ENCODE measurements around the gene SPATA9.
"Not testable (repeated sequence)": the region's sequence is repeated elsewhere in the genome, so short reads cannot be mapped to it uniquely, and the experiment has no call there.

Gene SPATA9

DNA sequence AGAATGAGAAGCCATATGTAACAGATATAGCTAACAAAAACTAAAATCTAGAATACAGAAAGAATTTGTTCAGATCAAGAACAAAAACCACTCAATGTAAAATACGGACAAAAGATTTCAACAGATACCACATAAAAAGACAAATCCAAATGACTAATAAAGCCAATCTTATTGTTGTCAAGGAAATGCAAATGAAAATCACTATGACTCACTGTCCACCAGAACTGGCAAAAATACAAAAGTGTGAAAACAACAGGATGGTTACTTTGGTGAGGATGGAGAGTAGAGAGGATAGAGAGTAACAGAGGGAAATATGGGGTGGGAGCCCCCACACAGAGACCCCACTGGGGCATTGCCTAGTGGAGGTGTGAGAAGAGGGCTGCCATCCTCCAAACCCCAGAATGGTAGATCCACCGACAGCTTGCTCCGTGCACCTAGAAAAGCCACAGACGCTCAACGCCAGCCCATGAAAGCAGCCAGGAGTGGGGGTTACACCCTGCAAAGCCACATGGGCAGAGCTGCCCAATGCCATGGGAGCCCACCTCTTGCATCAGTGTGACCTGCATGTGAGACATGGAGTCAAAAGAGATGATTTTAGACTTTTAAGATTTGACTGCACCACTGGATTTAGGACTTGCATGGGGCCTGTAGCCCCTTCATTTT, 33.1 kb upstream of the SPATA9 start:
- DNase-seq = no peak

DNA sequence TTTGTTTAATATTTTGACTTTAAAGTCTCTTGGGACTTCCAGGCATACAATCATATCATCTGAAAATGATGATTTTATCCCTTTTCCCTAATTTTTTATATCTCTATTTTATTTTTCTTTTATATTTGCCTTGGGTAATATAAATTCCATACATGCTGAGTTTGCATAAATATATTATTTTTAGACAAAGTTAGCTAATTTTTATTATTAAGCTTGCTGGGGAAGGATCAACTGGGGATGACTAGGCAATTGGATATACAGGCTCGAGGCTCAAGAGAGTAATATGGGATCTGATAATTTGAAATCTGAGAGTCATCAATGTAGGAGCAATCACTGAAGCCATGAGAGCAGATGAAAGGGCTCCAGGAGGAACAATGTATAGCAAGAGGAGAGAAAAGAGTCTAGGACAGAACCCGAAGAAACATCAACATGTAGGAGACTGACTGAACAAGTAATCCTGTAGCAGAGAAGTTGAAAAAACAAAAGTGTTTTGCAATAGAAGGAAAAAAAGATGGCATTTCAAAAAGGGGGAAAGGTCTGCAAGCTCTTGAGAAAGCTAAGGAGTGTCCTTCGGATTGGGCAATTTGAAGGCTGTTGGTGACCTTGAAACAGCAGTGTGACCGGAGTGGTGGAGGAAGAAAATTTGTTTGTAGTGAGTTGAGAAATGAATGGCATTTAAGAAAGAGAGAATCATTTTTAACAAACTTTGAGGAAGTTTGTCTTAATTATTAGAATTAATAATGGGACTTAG, 31.3 kb upstream of the SPATA9 start:
- DNase-seq = no peak

DNA sequence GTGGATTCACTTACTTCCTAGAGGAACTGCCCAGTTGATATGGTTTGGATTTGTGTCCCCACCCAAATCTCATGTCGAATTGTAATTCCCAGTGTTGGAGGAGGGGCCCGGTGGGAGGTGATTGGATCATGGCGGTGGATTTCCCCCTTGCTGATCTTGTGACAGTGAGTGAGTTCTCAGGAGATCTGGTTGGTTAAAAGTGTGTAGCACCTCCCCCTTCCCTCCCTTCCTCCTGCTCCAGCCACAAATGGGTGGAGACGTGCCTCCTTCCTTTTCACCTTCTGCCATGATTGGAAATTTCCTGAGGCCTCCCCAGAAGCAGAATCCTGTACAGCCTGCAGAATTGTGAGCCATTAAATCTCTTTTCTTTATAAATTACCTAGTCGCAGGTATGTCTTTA, 30.5 kb upstream of the SPATA9 start:
- not testable (repeated sequence) for DNase-seq

DNA sequence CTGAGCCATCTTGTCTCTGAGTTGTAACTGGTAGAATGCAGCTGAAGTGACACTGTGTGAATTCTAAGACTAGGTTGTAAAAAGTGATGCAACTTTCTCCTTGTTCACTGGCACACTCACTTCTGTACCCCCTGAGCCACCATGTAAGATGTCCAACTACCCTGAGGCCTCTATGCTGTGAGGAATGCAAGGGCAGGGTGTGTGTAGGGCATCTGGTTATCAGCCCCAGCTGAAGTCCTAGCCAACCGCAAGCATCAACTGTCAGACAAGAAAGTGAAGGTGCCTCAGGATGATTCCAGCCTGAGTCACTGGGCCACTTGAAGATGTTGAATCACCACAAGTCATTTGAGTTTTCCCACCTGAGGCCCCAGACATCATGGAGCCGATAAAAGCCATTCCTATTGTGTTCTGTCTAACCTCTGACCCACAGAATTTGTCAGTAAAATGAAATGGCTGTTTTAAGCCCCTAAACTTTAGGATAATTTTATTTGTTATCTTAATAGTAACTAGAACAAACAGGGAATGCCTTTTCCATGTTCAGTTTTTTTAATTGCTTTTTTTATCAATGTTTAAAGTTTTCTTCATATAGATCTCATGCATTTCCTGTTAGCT, 29.7 kb upstream of the SPATA9 start:
- no peak for DNase-seq

DNA sequence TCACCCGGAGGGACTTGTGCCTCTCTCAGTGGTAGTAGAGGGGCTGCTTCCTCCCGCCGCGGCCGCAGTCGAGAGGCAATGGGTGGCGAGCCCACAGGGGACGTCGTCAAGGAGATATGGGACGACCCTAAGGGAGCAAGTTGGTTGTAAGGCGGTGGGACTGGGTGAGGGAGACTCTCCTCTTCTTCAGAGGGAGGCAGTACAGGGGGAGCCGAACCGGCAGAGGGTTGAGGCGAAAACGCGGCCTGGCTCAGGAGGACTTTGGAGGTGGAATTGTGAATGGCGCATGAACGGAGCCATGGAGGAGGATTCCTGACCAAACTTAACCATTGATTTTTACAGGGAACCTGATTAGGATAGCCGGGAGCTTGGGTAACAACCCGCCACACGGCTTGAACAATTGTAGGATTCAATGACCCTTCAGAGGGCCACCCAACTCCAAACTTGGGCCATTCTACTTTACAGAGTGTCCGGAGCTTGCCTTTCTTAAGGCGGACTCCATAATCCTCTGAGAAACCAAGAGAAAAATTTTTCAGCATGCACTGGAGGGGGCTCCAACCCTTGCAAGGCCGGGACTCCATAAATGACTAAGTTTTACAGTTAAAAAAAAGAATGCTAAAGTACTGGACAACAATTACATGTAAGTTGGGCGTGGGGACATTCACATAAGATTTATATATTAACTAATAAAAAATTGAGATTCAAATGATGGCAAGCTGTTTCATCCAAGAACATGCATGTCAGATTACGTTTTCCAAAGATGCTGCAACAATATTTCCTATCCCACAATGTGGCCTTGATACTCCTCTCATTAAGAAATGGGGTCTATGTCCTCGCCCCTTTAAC, 28.9 kb upstream of the SPATA9 start:
- no peak for DNase-seq

DNA sequence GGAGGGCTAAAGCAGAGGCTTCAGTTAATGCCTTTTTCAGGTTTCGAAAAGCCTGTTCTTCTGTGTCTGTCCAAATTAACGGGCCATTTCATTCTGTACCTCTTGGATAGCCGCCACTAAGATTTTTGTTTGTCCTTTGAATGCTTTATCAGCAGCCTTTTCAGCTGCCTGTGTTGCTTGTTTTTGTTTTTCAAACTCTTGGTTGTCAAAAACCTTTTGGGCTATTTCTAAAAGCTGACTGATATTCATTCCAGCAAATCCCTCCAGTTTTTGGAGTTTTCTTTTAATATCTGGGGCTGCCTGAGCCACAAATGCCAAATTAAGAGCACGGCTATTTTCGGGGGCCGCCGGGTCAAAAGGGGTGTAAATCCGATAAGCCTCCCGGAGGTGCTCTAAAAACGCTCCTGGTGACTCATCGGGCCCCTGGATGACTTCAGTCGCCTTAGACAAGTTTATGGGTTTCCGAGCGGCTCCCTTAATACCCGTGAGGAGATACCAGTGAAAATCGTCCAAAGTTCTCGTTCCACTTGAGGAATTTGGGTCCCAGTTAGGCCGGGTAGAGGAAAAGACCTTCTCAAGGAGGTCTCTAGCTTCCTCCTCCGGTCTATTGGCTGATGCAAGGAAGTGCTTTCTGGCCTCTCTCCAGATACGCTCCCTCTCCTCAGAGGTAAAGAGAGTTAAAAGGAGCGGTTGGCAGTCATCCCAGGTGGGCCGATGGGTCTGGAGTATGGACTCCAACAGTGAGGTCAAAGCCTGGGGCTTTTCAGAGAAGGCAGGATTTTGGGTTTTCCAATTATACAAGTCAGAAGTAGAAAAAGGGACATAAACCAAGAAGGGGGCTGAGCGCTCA, 28.1 kb upstream of the SPATA9 start:
- DNase-seq = not testable (repeated sequence)

DNA sequence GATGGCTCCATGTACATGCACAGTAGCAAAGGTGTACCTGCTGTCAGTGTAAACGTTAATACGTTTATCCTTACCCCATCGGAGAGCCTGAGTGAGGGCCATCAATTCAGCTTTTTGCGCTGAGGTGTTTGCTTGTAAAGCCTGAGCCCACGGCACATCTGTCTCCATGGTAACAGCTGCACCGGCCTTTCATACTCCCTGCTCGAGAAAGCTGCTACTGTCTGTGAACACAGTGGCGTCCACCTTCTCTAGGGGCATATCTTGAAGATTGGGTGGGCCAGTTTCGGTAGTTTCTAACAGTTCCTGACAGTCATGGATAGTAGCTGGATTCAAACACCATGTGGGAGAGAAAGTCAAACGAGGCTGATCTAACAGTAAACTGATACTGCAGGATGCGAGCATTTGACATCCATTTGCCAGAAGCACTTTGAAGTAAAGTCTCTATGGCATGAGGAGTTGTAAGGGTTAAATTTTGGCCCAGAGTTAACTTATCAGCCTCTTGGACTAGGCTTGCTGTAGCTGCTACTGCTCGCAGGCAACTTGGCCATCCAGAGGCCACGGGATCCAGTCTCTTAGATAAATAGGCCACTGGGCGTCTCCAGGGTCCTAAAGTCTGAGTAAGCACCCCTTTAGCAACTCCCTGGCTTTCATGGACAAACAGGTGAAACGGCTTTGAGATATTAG, 27.3 kb upstream of the SPATA9 start:
- no peak for DNase-seq

DNA sequence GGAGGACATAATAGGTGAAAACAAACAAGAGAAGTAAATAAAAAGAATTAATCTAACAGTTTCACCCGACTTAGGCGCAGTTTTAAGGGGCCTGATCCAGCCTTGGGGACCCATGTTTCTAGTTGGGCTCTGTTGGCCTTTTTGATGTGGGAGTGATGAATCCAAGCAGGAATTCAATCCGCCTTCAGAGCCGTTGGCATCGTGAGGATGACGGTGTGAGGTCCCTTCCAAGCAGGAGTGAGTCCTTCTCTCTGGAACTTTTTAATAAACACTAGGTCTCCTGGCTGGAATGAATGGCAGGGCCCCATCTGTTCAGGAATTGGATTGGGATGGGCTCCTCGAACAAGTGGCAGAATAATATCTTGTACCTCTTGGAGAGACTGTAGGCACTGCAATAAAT, 26.1 kb upstream of the SPATA9 start:
- DNase-seq = no peak

DNA sequence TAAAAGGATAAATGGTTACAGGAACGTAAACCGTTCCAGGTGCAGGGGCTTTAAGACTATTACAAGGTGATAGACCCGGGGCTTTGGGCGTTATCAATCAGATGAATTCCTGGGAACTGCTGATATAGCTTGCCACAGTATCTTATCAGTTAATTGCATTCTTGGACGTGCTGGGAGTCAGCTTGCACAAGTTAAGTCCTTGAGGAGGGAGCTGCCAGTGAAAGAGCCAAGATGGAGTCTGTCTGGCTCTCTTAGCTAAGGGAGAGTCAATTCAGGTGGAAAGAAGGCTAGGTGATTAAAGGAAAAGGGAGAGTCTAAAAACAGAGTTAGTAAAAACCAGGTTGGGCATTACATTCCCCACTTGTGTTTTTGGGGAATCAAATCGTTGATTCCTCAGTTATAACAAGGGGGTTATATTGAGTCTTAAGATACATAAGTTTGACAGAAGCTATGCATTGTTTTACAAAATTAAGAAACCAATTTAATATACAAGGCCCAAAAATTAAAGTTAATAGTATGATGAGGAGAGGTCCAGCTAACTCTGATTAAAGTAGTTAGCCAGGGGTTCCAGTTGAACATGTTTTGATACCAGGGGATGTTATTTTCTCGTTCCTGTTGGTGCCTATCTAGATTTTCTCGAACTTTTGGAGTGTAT, 24.9 kb upstream of the SPATA9 start:
- DNase-seq = not testable (repeated sequence)

DNA sequence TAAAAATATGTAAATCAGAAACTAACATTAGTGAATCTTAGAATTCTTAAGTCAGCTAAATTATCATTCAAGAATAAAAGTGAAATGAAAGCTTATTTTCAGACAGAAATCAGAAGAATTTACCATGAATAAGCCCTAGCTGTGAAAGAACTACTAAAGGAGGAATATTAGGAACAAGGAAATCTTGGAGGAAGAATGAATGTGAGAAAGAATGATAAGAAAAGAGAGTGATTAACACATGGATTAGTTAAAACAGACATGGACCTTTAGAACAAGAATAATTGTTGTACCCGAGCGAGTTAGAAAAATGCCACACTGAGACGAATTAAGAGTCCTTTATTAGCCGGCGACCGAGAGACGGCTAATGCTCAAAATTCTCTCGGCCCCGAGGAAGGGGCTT, 24.3 kb upstream of the SPATA9 start:
- no peak for DNase-seq

DNA sequence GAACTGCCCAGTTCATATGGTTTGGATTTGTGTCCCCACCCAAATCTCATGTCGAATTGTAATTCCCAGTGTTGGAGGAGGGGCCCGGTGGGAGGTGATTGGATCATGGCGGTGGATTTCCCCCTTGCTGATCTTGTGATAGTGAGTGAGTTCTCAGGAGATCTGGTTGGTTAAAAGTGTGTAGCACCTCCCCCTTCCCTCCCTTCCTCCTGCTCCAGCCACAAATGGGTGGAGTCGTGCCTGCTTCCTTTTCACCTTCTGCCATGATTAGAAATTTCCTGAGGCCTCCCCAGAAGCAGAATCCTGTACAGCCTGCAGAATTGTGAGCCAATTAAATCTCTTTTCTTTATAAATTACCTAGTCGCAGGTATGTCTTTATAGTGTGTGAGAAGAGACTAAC, 23.4 kb upstream of the SPATA9 start:
- DNase-seq = not testable (repeated sequence)

DNA sequence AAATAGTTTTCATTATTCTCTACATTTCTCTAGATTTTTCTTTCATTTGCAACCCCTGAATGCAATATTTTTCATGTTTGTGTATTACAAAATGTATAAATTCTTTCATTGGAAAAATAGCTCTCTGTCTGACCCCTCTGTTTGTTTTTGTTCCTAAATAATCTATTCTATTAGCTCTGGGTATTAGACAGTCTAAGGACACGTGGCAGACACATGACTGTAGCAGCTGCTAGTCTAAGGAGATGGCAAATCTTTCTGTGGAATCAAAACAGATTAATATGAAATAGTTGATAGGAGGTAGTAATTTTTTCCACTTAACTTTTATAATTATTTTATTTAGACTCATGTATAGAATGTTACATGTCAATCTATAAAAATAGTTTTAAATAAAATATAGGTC, 21.4 kb upstream of the SPATA9 start:
- DNase-seq = no peak

DNA sequence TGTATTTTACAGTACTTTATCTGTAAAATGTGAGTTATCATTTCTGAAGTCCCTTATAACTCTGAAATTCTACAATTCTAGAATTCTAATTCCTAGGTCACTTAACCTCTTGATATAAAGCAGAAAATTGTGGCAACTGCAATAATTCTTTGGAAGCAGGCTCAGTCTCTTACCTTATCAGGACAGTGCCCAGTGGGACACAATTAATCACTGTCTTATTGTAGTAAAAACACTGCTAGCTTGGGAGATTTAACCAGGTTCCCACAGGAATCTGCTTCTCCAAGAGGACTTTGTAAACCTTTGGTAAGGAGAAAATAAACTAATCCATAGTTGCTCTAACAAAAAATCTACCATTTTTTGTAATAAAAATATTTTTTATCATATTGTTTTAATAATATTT, 18.3 kb upstream of the SPATA9 start:
- no peak for DNase-seq

DNA sequence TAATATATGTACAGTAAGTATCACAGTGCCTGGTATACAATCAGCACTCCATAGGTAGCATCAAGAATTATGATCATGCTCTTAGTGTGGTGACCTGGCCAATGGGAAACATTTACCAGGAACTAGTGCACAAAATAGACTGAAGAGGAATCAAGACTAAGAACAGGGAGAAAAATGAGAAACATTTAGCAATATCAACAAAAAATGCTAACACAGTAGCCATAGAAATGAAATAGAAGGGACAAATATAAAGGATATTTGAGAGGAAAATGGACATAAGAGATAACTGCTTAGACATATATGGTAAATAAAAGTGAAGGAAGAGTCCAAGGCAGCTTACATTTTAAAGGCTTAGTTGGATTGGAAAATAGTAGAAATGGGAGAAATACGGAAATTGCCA, 16.5 kb upstream of the SPATA9 start:
- no peak for DNase-seq

DNA sequence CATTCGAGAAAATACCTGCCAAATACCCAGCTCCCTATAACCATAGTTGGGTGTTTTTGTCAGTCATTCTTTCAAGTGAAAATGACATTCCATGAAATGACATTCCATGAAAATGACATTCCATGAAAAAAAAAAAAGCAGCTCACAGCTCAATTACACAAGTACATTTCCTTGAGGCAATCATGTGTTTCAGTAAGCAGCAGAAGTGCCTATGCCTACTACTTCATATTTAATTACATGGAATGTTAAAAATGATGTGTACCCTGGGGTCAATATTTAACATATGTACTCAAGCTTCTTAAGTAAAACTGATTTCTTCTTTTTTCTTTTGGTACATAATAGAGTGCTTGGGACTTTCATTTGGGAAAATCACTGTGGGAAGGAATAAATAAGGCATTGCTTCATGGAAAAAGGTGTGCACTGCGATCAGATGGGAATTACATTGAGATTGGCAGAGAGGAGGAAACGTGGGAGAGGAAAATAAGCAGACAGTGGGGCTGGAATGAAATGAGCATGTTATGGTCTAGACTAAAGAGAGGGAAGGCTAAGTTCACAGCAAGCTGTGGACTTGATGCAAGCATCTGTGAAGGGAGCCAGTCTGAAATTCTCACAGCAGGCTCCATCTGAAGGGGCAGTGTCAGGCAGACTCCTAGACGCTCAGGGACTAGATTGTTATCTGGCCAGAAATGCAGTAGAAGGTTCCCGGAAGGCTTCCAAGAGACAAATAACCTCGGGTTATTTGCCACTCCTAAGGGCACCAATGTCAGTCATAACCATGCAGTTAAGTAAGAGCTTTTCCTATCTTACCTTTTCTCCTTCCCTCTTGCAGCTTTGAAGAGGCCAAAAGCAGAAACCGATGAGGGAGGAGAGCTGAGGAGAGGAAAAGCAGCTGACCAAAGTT, 15.2 kb upstream of the SPATA9 start:
- DNase-seq = no peak

DNA sequence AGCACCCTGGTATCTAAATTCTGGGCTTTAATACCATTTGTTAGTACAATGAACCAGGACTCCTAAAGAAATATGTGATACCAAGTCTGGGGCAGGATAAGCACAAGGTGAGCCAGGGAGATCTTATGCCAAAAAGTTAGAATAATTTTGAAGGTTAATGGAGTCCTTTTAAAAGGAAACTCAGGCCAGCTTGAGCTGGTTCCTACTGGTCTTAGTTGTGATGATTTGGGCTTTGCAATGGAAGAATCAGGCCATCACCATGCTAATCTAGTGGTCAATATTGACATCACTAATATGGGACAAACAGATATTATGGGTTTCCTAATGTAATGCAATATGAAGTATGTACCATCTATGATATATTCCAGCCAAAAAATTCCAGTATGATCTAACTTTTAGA, 7.5 kb upstream of the SPATA9 start:
- no peak for DNase-seq

DNA sequence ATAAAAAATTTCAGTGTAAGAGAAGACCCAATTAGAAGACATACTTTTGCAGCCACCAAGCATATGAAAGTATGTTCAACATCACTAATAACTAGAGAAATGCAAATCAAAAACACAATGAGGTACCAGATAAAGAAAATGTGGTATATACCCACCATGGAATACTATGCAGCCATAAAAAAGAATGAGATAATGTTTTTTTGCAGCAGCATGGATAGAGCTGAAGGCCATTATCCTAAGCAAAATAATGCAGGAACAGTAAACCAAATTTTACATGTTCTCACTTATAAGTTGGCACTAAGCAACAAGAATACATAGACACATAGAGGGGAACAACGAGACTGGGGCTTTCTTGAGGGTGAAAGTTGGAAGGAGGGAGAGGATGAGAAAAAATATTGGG, 6.9 kb upstream of the SPATA9 start:
- no peak for DNase-seq

DNA sequence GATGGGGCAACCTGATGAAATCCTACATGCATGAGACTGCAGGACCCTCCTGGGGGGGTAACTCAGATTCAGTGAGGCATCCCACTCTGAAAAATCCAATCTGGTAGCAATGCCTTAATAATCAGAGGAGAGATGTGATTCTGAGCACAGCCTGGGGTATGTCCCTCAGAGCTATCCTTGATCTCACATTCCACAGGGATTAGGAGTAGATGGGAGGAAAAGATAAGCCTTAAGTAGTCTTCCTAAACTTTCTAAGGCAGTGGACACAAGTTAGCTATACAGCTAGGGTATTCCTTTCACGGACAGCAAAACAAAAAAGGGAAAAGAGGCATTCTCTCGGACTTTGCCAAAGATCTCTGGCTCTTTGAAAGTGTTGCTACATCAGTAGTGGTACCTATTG, 3.9 kb upstream of the SPATA9 start:
- DNase-seq = no peak

DNA sequence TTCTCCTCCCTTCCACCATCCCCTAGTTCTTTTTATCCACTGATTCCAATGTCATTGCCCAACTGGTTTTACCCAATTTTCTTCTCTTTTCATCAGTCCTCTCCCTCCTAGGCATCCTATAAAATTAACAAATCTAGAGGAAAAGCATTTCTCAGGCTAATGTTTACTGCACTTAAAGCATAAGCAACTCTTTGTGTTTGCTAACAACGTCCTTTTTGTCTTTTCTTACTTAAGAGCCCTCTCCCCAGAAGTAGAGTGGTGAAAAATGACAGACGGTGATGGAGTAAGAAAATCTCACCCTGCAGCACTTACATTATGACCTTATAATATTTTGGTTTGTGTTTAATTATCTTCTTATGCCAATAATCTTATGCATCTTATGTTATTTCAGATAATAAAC, 1.6 kb upstream of the SPATA9 start:
- no peak for DNase-seq

DNA sequence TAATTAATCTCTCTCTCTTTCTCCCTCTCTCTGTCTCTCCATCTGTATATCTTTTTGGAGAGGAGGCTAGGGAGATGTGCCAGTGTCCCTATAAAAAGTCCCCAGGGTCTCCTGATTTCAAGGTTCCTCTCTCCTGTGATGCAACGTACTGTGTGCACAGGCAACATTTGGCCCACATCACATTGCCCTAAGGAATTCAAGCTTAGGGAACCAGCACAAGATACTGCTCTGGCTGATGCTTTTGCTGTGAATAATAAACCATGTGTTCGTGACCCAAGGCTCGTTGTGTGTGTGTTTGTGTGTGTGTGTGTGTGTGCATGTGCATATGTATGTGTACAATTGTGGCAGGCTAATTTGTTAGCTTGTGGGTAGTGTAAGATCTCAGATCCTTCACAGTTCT, 9.7 kb downstream of the SPATA9 start:
- DNase-seq = no peak

All from CD4-positive, alpha-beta T cell treated with Interleukin-4 for 4 hours (primary cell).